Activated CD8-positive, alpha-beta memory T cell treated with anti-CD3 and anti-CD28 coated beads, Interleukin-2, amount 50 U/mL, for 48 hours (primary cell): Measurements from ENCODE around the gene FBLIM1.
"Not testable (repeated sequence)": the region's sequence is repeated elsewhere in the genome, so short reads cannot be mapped to it uniquely, and the experiment has no call there.

Experiments
- DNase-seq: peaks from one replicate; pipeline ENCODE4 v3.0.0-alpha.2; 2020

FBLIM1 gene

GRCh38 chr1:15770313-15770962 is 11.8 kb downstream of the FBLIM1 start:
- DNase-seq, result no peak

GRCh38 chr1:15771836-15772515 is 13.4 kb downstream of the FBLIM1 start:
- DNase-seq, result no peak

GRCh38 chr1:15775706-15776105 is 17.1 kb downstream of the FBLIM1 start:
- no peak for DNase-seq

- DNase-seq, result no peak
Measured at GRCh38 chr1:15777909-15778707, 19.5 kb downstream of the FBLIM1 start.

- no peak for DNase-seq
Measured at GRCh38 chr1:15785683-15786082, 27.1 kb downstream of the FBLIM1 start.

GRCh38 chr1:15786581-15786980 is 28.0 kb downstream of the FBLIM1 start:
- DNase-seq, result no peak

- DNase-seq, result no peak
Measured at GRCh38 chr1:15788624-15789301, 30.2 kb downstream of the FBLIM1 start.

GRCh38 chr1:15796086-15796462 is 37.5 kb downstream of the FBLIM1 start:
- DNase-seq, result no peak

GRCh38 chr1:15797614-15798390 is 39.2 kb downstream of the FBLIM1 start:
- DNase-seq, result no peak

- DNase-seq, result no peak
Measured at GRCh38 chr1:15799004-15799867, 40.6 kb downstream of the FBLIM1 start.

GRCh38 chr1:15799928-15800835 is 41.6 kb downstream of the FBLIM1 start:
- DNase-seq, result no peak

- no peak for DNase-seq
Measured at GRCh38 chr1:15802234-15802965, 43.8 kb downstream of the FBLIM1 start.

GRCh38 chr1:15803380-15803779 is 44.8 kb downstream of the FBLIM1 start:
- DNase-seq, result no peak

GRCh38 chr1:15804060-15804459 is 45.5 kb downstream of the FBLIM1 start:
- no peak for DNase-seq

GRCh38 chr1:15807121-15807520 is 48.5 kb downstream of the FBLIM1 start:
- no peak for DNase-seq

GRCh38 chr1:15807549-15807948 is 49.0 kb downstream of the FBLIM1 start, which contains the start of gene UQCRHL:
UQCRHL (minus strand) TSS chr1:15807649; CDS start chr1:15807649, 0 bp downstream.
- not testable (repeated sequence) for DNase-seq

GRCh38 chr1:15808955-15809354 is 50.4 kb downstream of the FBLIM1 start:
- no peak for DNase-seq

GRCh38 chr1:15810073-15810472 is 51.5 kb downstream of the FBLIM1 start:
- no peak for DNase-seq

- DNase-seq, result no peak
Measured at GRCh38 chr1:15816674-15817073, 58.1 kb downstream of the FBLIM1 start.

- no peak for DNase-seq
Measured at GRCh38 chr1:15820478-15820877, 61.9 kb downstream of the FBLIM1 start.
